Body of pancreas (tissue), 4 donors: ENCODE measurements around the gene TNRC6C.

Experiments
- CTCF ChIP-seq, 7 experiments: fragments of 450-650 bp in 4 of 7; fragments of 200-600 bp in 3 of 7; sonication (generic) in 3 of 7; IDR thresholded peaks; one replicate each; pipeline ENCODE4 v1.5.1; 2016 to 2019; ENCODE audit warnings: antibody characterized with exemption in 7 of 7
- POLR2A ChIP-seq, 3 donors: fragments of 450-650 bp; IDR thresholded peaks; one replicate each; pipeline ENCODE4 v1.6.1; 2016; ENCODE audit warnings: antibody characterized with exemption in 3 of 3, mild to moderate bottlenecking in 2 of 3

DNA sequence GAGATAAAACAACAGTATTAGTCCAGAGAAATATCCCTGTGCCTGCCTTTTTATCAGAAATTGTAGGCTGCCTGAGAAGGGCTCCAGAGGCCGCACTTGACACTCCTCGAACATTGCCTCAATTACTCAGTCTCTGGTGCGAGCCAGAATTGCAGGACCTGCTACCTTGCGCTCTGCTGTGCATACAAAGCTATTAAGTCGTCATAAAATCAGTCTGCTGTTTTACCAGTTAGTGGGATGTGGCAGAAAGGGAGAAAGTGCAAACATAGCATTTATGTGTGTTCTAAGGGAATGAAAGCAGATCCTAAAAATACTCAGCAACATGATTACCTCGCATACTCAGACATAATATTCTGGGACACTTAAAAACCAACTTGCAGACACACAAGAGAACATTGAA, 99.5 kb downstream of the TNRC6C start:
- no peak for TF ChIP-seq POLR2A (IDR thresholded peaks at IDR 0.05)
- no peak for TF ChIP-seq CTCF (IDR thresholded peaks at IDR 0.05)
